Measurements from ENCODE around the gene ZFAND2A. TPM values are rescaled to one million over a fixed set of nuclear protein-coding genes. Genes with fewer than 3 reads are reported as not detected.
A peak's percentile ranks its signal among the peaks of the same experiment; 100 is the strongest.
"Not testable (repeated sequence)": the region's sequence is repeated elsewhere in the genome, so short reads cannot be mapped to it uniquely, and the experiment has no call there.

ZFAND2A gene
- total RNA-seq, 3 donors from 2014 or later, result 19.3 to 25.0 (median 22.3) TPM

GRCh38 chr7:1169409-1170368 is 9.7 kb upstream of the ZFAND2A start:
- ATAC-seq (peak; percentile 99), DNase-seq (peak; percentile 94)
- no peaks in the 10 kb centered on the region for H3K27me3 Mint-ChIP-seq (ENCODE audit: low read depth)
- no peaks in the 10 kb centered on the region for H3K36me3 Mint-ChIP-seq (ENCODE audit: insufficient read depth)
- no peak overlapping the region for H3K4me3 Mint-ChIP-seq
- H3K9me3 Mint-ChIP-seq, result no peaks in the 10 kb centered on the region
- H3K4me1 Mint-ChIP-seq (ENCODE audit: low read depth), result peaks cover 3% of the 10 kb centered on the region

GRCh38 chr7:1168422-1168821 is 8.4 kb upstream of the ZFAND2A start:
- H3K36me3 Mint-ChIP-seq (ENCODE audit: insufficient read depth), result no peaks in the 10 kb centered on the region
- H3K4me1 Mint-ChIP-seq (ENCODE audit: low read depth), result peaks cover 3% of the 10 kb centered on the region
- H3K4me3 Mint-ChIP-seq, result no peak overlapping the region
- DNase-seq (no peak), ATAC-seq (no peak)
- H3K9me3 Mint-ChIP-seq, result no peaks in the 10 kb centered on the region
- H3K27me3 Mint-ChIP-seq (ENCODE audit: low read depth), result no peaks in the 10 kb centered on the region

GRCh38 chr7:1164436-1164835 is 4.4 kb upstream of the ZFAND2A start:
- ATAC-seq, result no peak
- Mint-ChIP-seq H3K4me1 (ENCODE audit: low read depth) (peaks cover 11% of the 10 kb centered on the region), H3K9me3 (no peaks in the 10 kb centered on the region), H3K36me3 (ENCODE audit: insufficient read depth) (no peaks in the 10 kb centered on the region), H3K27me3 (ENCODE audit: low read depth) (no peaks in the 10 kb centered on the region), H3K4me3 (no peak overlapping the region)
- no peak for DNase-seq

GRCh38 chr7:1163121-1163520 is 3.1 kb upstream of the ZFAND2A start:
- no peaks in the 10 kb centered on the region for H3K27me3 Mint-ChIP-seq (ENCODE audit: low read depth)
- DNase-seq (no peak), ATAC-seq (no peak)
- no peaks in the 10 kb centered on the region for H3K9me3 Mint-ChIP-seq
- no peaks in the 10 kb centered on the region for H3K36me3 Mint-ChIP-seq (ENCODE audit: insufficient read depth)
- H3K4me3 Mint-ChIP-seq, result no peak overlapping the region
- H3K4me1 Mint-ChIP-seq (ENCODE audit: low read depth), result peaks cover 19% of the 10 kb centered on the region

GRCh38 chr7:1160670-1161021 is 650 bp upstream of the ZFAND2A start:
- H3K9me3 Mint-ChIP-seq, result no peaks in the 10 kb centered on the region
- peak; percentile 3 to 10 for ATAC-seq
- DNase-seq, result no peak

GRCh38 chr7:1159231-1159630 is 765 bp downstream of the ZFAND2A start:
- Mint-ChIP-seq H3K4me1 (ENCODE audit: low read depth) (peaks cover 29% of the 10 kb centered on the region), H3K36me3 (ENCODE audit: insufficient read depth) (peaks cover 21% of the 10 kb centered on the region), H3K4me3 (peak overlapping the region; percentile 93)
- H3K9me3 Mint-ChIP-seq; ATAC-seq; DNase-seq; H3K27me3 Mint-ChIP-seq (ENCODE audit: low read depth): not testable (repeated sequence)

More at GRCh38 chr7:1160670-1161021, 650 bp upstream of the ZFAND2A start:
- no peaks in the 10 kb centered on the region for H3K27me3 Mint-ChIP-seq (ENCODE audit: low read depth)
- peak overlapping the region; percentile 87 for H3K4me3 Mint-ChIP-seq
- peaks cover 9% of the 10 kb centered on the region for H3K36me3 Mint-ChIP-seq (ENCODE audit: insufficient read depth)
- peaks cover 29% of the 10 kb centered on the region for H3K4me1 Mint-ChIP-seq (ENCODE audit: low read depth)

GRCh38 chr7:1158203-1159126 is 1.5 kb downstream of the ZFAND2A start:
- H3K4me1 Mint-ChIP-seq (ENCODE audit: low read depth), result peaks cover 29% of the 10 kb centered on the region
- no peaks in the 10 kb centered on the region for H3K9me3 Mint-ChIP-seq
- peaks cover 28% of the 10 kb centered on the region for H3K36me3 Mint-ChIP-seq (ENCODE audit: insufficient read depth)
- no peak for DNase-seq
- ATAC-seq, result no peak
- H3K4me3 Mint-ChIP-seq, result peak overlapping the region; percentile 93
- H3K27me3 Mint-ChIP-seq (ENCODE audit: low read depth), result no peaks in the 10 kb centered on the region

- Mint-ChIP-seq H3K4me1 (ENCODE audit: low read depth) (peaks cover 28% of the 10 kb centered on the region), H3K9me3 (no peaks in the 10 kb centered on the region), H3K36me3 (ENCODE audit: insufficient read depth) (peaks cover 35% of the 10 kb centered on the region), H3K4me3 (peak overlapping the region; percentile 93), H3K27me3 (ENCODE audit: low read depth) (no peaks in the 10 kb centered on the region)
- DNase-seq, result no peak
- ATAC-seq, result no peak
Measured at GRCh38 chr7:1156782-1157535, 3.0 kb downstream of the ZFAND2A start.

- not testable (repeated sequence) for DNase-seq; H3K4me3 Mint-ChIP-seq; ATAC-seq; H3K27me3 Mint-ChIP-seq (ENCODE audit: low read depth); H3K9me3 Mint-ChIP-seq
- peaks cover 38% of the 10 kb centered on the region for H3K36me3 Mint-ChIP-seq (ENCODE audit: insufficient read depth)
- H3K4me1 Mint-ChIP-seq (ENCODE audit: low read depth), result peaks cover 25% of the 10 kb centered on the region
Measured at GRCh38 chr7:1155818-1156781, 3.9 kb downstream of the ZFAND2A start.

- H3K4me1 Mint-ChIP-seq (ENCODE audit: low read depth), result peaks cover 19% of the 10 kb centered on the region
- H3K4me3 Mint-ChIP-seq, result no peak overlapping the region
- H3K36me3 Mint-ChIP-seq (ENCODE audit: insufficient read depth), result peaks cover 39% of the 10 kb centered on the region
- H3K27me3 Mint-ChIP-seq (ENCODE audit: low read depth), result no peaks in the 10 kb centered on the region
- H3K9me3 Mint-ChIP-seq, result no peaks in the 10 kb centered on the region
- DNase-seq (no peak), ATAC-seq (no peak)
Measured at GRCh38 chr7:1154172-1154739, 5.7 kb downstream of the ZFAND2A start.

- no peak overlapping the region for H3K4me3 Mint-ChIP-seq
- peaks cover 4% of the 10 kb centered on the region for H3K4me1 Mint-ChIP-seq (ENCODE audit: low read depth)
Measured at GRCh38 chr7:1152492-1152891, 7.5 kb downstream of the ZFAND2A start.

GRCh38 chr7:1151653-1152425 is 8.2 kb downstream of the ZFAND2A start:
- Mint-ChIP-seq H3K36me3 (ENCODE audit: insufficient read depth) (peaks cover 31% of the 10 kb centered on the region), H3K4me1 (ENCODE audit: low read depth) (no peaks in the 10 kb centered on the region), H3K27me3 (ENCODE audit: low read depth) (no peaks in the 10 kb centered on the region), H3K4me3 (no peak overlapping the region), H3K9me3 (no peaks in the 10 kb centered on the region)
- ATAC-seq (no peak), DNase-seq (no peak)

More at GRCh38 chr7:1152492-1152891, 7.5 kb downstream of the ZFAND2A start:
- ATAC-seq (no peak), DNase-seq (no peak)
- no peaks in the 10 kb centered on the region for H3K27me3 Mint-ChIP-seq (ENCODE audit: low read depth)
- peaks cover 37% of the 10 kb centered on the region for H3K36me3 Mint-ChIP-seq (ENCODE audit: insufficient read depth)
- no peaks in the 10 kb centered on the region for H3K9me3 Mint-ChIP-seq

All from activated T-cell treated with anti-CD3 and anti-CD28 coated beads, Interleukin-2, amount 50 U/mL, for 4 hours (primary cell).